HG03469 (cell line): ENCODE results near the gene KCNMA1.
"Not testable (repeated sequence)": the region's sequence is repeated elsewhere in the genome, so short reads cannot be mapped to it uniquely, and the experiment has no call there.

Experiments
- ATAC-seq: cut with Tn5 transposase; IDR thresholded peaks from one replicate; pipeline ENCODE4 v1.9.1; 2021; ENCODE audit warnings: mild to moderate bottlenecking, moderate library complexity, moderate number of reproducible peaks; ENCODE audit not compliant: unreplicated experiment

Gene KCNMA1

DNA sequence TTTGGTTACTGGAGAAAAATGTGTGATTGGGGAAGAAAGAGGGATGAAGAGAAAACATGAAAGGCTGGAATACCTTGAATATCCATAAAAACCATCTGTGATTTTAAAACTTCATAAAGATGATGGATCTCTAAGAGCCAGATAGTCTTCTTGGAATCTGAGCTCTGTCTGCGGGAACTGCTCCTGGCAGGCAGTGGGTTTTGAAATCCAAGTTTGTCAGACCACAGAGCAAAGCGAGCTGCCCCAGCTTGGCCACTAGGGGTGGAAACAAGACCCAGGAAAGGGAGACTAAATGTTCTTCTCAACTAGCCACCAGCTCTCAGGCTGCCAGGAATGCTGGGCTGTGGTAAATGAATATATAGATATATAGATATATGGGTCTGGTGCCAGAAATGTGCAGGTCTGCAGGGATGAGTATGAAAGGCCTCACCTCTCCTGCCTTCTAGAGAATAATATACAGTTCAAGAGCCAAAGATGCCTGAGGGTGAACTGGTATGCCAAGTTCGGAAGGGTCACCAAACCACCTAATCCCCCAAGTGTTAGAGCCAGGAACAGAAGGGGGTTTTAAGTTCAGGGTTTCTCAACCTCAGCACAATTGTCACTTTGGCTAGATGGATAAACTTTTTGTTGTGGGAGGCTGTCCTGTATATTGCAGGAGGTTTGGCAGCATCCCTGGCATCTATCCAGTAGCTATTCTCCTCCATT, 208.8 kb downstream of the KCNMA1 start:
- ATAC-seq = no peak

DNA sequence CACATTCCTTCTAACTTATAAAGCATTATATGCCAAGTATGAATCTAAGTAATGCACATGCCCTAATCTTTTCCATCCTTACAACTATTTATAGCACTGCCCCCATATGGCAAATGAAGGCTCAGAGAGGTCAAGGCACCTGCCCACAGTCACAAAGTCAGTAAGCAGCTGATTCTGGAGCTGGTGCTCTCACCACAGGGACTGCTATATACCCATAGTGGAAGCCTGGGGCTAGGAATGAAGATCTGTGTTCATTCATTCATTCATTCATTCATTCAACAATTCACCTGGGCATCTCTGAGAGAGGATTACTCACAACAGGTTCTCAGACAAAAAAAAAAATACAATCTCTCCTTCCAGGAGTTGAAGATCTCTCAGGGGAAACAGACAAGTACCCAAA, 213.4 kb downstream of the KCNMA1 start:
- ATAC-seq = no peak

DNA sequence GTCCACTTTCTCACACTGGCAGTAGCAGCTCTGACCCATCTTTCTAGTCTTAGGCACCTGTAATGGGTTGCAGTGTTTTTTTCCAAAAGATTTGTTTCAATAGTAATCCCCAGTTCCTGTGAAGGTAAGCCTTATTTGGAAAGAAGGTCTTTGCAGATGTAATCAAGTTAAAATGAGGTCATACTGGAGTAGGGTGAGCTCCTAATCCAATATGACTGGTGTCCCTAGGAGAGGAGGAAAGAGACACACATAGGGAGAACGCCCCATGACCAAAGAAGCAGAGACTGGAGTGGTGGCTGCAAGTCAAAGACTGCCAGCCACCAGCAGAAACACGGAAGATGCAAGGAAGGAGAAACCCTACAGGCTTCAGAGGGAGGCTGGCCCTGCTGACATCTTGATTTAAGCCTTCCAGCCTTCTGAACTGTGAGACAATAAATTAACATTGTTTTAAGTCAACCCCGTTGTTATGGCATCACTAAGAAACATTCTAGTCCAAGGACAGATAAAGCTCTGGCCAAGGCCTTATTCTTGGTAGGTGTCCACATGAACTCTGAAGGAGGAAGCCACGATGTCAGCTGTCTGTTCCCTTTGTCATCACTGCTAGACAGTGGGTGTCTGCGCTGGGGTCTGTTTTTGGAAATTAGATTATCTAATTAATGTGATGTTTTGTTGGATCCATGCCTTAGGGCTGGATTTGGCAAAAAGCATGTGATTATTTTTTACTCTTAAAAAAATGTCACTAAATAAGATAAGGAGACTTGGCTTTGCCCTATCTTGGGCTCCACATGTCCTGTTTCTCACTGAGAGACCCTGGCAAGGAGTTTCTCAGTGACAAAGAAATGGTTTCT, 214.9 kb downstream of the KCNMA1 start:
- ATAC-seq = no peak

DNA sequence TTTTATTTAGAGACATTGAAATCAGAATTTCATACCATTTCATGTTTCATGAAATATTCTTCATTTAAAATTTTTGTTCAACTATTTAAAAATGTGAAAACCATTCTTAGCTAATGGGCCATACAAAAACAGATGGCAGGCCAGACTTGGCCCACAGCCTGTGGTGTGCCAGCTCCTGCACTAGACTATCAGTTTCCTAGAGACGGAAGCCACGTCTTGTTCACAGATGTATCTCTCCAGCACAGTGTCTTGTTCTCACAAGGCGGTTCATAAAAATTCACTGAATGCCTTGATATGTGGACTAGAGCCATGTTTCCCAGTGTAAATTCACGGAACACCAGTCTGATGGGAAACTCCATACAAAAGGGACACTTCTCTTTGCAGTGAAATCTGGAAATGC, 216.0 kb downstream of the KCNMA1 start:
- ATAC-seq = no peak

DNA sequence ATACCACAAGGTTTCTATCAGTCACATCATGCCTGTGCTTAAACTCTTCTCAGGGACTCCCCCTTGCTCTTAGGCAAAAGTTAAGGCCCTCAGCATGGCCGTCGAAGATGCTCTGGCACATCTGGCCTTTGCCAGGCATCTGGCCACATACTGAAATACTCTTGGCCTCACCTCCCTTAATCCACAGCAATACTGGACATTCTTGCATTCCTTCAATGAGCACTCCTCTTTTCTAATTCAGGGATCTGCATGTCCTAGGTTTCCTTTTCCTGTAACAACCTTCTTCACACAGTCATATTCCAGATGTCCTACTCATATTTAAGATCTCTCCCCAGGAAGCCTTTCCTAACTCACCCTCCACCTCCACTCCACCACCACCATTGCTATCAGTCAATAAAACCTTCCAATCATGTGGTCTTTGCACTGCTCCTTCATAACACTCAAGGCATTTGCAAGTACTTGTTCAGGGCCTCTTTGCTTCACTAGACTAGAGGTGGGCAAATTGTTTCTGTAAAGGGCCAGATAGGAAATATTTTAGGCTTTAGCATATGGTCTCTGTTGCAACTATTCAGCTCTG, 216.6 kb downstream of the KCNMA1 start:
- ATAC-seq = no peak

DNA sequence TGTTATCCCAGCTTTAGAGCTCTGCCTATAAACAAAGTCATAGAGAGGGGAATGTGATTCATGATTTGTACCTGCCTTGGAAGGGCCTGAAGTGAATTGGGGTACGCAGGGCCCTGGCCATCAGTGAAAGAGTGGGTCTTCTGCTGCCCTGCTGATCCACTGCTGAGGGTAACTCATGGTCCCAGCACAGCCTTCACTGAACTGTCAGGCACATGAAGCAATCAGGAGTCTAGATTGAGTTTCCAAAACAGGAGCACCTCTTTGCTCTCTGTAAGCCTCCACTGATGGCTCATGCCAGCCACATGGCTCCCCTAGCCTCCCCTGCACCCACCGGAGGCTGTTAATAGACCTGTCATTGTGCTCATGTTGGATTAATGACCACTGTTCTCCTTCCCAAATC, 217.6 kb downstream of the KCNMA1 start:
- ATAC-seq = no peak

DNA sequence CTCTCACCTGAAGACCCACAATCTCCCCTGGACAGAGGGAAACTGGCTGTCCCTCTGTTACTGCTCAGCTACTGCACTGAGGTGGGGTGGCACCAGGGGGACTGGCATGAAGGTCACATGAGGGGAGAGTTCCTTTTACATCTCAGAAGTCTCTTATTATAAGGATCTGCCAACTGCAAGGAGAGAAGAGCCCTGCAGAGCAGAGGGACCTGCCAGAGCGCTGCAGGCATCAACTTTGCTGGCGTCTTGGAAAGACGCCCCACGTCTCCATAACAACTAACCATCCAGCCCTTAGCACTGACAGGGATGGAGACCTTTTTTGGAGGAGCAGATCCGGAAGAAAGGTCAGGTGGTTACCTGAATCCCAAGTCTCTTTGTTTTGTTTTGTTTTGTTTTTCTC, 218.6 kb downstream of the KCNMA1 start:
- ATAC-seq = no peak

DNA sequence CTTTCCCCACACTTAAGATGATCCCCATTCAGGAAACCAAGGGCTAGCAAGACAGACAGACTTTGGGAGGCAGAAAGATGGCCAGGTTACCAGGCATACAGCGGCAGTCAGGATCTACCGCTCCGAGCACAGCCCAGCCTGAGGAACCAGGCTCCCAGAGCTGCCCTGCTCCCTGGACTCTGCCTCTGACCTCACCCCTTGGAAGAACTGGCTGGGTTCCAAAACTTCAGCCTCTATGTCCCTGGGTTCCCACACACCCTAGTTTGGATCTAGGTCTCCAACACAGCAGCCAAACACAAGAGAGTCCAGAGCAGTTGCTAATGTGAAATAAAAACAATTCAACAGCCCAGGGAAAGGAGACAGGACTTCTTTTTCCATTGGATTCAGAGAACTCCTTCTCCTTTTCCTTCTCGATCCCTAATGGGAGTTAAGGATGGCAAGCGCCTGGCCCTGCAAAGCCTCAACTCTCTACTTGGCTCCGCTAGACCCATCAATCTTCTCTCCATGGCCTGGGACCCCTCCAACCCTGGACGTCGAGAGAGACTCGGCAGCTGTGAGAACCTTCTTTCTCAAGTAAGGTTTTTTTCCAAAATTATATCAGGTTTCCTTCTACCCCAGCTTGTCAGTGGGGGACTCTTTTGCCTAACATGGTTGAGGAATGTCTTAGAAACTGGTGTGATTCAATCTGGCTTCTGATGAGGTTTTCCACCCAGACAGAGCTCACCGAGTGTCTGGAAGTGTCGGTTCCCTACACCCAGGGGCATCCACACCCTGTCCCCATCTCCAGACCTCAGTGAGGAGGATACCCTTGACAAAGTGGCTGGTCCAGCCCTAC, 219.6 kb downstream of the KCNMA1 start:
- ATAC-seq = no peak

DNA sequence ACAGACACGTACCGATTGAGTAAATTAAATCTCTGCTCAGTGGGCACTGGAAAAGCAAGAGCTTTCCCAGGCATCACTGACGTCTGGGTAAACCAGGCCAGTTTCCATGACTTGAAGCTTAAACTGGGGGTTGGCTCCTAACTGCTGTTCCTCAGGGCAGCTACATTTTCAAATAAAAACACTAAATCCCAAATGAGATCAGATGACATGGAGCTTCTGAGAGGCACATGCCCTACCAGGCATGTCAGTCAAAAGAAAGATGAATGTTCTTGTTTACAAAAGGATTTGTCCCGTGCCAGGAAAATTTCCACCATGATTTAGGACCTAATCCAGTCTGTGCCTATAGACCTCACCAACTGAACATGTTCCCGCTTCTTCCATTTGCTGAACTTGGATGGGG, 220.2 kb downstream of the KCNMA1 start:
- ATAC-seq = no peak

DNA sequence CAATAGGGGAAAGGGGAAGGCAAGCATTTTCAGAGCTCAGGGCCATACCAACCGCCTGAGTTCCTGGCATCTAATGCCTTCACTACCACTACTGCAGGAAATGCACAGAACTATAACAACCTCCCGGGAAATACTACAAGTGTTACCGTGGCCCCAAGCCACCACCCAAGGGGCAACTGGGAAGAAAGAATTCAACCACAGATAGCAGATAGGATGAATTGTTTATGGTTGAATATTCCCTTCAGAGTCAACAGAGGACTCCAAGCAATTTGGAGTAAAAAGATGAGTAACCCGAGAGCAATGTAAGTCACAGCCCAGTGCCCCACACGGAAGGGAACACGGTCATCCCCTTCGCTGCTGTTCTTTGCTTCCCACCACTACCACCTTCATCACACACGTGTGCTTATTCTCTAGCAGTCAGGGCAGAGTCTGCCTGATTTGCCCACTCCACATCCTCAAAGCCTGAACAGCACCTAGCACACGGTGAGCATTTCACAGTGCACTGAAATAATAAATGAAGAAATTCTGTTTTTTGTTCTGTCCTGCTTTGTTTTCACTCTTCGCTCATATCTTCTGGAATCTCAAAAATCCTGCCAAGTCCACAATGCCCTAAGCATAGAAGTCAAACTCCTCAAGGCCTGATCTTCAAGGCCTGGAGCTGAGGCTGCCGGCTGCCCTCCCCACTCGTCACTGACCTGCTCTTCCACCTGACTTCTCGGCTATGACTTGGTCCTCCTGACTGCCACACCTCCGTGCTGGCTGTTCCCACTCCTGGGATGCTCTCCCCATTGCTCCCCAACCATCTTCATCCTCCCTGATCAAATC, 221.1 kb downstream of the KCNMA1 start:
- no peak for ATAC-seq

DNA sequence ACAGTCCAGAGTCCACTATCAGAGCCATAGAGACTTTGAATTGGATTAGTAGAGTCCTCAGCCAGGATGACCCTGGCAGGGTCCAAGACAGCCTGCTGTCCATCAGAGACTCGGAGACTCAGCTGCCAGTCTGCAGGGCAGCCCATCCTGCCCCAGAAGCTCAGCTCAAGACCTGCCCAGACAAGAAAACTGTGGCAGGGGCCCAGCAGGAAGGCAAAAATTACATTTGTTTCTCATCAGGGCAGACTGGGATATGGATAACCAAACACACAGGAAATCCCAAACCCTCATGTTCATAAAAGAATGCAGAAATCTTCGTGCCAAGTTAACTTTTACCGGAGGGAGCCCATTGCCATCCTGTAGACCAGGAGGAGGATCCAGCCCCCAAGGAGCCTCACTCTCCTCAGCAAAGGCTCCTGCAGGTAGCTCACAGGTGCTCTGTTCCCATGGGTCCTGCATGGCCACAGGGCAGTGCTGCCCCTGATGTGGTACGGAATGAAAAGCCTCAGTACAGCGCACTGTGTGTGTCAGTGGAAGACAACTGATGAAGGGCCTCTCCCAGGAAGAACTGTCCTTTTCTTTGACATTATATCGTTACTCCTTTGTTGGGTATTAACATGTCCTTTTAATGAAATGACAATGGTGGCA, 222.2 kb downstream of the KCNMA1 start:
- ATAC-seq = no peak

DNA sequence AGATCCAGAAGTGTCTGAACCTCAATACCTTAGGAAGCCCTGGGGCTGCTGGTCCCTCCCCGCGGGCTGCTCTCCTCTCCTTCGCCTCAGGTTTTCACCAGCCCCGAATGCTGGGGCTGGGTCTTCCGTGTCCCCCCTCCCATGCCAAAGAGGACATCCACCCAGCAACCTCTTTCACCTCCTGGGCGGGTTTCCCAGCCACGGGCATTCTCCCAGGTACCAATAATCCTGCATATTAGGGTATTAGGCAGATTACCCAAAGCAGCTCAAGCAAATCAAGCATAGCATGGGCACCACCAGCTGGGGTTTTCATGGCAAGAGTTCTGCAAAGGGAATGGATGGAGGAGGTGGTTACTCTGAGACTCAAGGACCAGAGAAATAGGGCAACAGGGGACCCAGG, 224.4 kb downstream of the KCNMA1 start:
- ATAC-seq = no peak

DNA sequence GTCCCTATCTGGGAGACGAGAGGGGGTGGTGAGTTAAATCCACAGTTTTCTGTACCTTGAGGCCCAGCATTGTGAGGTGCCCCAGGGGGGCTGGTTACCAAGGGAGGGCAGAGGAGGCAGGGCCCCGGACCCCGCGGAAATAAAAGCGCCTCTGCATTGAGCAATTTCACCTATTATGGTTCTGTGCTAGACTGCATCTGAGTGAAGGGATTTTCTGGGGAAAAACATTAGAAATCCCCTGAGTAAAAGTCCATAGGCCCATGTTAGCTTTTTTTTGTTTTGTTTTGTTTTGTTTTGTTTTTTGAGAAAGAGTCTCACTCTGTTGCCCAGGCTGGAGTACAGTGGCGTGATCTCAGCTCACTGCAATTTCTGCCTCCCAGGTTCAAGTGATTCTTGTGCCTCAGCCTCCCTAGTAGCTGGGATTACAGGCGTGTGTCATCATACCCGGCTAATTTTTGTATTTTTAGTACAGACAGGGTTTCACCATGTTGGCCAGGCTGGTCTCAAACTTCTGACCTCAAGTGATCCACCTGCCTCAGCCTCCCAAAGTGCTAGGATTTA, 225.0 kb downstream of the KCNMA1 start:
- ATAC-seq = not testable (repeated sequence)

DNA sequence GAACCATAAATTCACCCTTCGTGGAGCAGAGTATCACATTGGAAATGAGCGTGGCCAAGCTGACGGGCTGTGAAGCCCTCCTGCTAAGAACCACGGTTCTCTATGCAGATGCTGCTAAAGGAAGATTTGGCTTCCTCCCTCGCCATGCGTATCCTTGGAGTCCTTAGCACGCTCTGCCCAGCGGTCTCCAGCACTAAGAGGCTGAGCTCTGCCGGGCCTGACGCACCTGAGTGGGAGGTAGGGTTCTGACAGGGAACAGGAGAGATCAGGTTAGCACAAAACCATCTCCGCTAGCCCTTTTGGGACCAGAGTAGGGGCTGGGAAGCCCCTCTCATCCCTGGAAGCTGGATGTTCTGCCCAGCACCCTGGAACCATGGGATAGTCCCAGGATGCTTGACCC, 225.8 kb downstream of the KCNMA1 start:
- no peak for ATAC-seq

DNA sequence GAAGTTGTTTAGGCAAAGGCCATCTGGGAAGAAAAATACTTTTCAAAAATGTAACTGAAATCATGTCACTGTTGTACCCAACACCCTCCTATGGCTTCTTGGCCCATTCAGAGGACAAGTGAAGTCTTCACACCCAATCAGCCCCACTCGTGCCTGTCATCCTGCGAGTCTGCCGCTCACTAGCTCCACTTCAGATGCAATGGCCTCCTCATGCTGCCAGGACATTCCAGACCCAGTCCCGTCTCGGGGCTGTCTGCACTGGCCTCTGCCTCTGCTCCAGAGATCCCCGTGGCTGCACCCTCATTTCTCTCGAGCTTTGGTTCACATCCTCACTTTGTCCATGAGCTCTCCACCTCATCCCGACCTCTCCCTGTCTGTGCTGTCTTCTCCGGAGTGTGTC, 227.1 kb downstream of the KCNMA1 start:
- ATAC-seq = no peak

DNA sequence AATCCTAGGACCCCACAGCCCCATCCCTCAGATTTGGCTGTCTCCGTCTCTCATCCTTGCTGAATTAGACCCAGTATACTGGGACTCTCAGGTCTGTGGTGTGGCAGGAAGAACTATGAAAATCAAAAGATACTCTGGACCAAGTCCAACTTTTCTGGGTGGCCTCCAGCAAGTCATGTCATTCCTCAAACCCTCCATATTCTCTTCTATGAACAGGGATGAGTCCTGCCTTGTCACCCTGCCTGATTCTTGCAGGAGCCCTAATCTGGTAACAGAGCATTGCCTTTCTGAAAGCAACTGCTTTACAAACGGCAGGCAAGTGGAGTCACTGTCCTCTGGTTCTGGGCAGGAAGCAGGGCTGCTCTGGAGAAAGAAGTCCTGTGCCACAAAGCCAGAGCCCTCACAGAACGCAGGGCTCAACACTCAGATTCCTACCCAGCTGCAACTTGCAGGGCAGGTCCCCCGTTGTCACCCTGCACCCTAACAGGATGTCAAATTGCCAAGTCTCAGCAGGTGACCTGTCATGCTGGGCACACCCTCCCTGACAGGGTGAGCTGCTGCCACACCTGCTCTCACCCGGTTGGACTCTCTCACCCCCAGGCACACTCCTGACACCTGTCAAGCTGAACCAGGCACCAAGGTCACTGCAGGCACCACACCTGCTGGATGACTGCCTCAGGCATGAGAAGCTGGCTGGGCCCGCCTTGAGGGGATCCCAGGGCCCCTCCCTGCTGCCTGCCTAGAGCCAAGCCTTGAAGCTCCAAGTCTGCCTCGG, 227.7 kb downstream of the KCNMA1 start:
- ATAC-seq = no peak

DNA sequence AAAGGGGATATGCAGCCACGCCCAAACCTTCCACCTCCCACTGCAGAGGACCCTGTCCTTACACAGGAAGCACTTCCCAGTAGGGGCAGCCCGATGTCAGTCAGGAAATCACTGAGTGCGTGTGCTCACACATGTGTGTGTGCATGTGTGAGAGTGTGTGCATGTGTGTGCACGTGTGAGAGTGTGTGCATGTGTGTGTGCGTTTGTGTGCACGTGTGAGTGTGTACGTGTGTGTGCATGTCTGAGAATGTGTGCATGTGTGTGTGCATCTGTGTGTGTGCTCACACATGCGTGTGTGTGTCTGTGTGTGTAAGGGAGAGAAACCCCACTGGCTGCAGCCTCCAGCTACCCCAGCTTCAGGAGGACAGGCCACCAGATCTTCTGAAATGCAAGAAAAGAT, 229.3 kb downstream of the KCNMA1 start:
- no peak for ATAC-seq

DNA sequence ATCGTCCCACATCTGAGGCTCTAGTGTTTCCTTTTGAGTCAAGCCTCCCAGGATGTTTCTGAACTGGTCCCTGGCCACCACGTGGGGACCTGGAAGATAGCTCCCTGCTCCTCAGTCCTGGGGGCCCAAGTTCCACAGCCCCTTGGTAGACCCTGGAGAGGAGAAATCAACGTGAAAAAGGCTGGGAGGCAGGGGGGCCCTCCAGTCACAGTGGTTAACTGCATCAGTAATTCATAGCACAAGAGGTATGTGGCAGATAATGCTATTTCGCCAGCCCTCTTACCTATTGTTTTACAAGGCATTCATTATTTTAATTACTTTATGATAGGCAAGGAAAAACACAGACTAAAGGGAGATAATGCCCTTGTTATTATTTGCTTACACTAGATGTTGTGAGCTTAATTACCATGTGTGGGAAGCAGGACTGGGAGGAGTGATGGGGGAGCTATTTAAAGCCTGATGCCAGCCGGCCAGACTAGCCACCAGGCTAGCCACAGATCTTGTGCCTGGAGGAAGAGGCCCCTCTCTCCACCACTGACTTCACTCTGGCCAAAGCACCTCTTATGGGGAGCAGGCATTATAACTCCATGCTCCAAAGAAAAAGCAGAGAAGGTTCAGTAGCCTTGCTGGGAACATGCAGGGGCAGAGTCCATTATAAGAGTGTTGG, 230.7 kb downstream of the KCNMA1 start:
- no peak for ATAC-seq
